SK-N-MC (cell line): ENCODE results near the gene ALDH1L2.

Source experiments
- EZH2 ChIP-seq: fragments of 200-600 bp; sonication (generic); IDR thresholded peaks from one replicate; pipeline ENCODE4 v1.6.1; 2017; ENCODE audit warnings: antibody characterized with exemption
- FOXP2 ChIP-seq: optimal IDR thresholded peaks from 2 replicates; pipeline ENCODE3; 2011; ENCODE audit warnings: mild to moderate bottlenecking, moderate library complexity; ENCODE audit not compliant: insufficient read depth; ENCODE audit errors: extremely low read length, control extremely low read depth
- POLR2AphosphoS5 ChIP-seq: IDR thresholded peaks from 2 replicates; pipeline ENCODE4 v1.6.1; 2012; ENCODE audit warnings: mild to moderate bottlenecking, low read depth, low read length, borderline replicate concordance

DNA sequence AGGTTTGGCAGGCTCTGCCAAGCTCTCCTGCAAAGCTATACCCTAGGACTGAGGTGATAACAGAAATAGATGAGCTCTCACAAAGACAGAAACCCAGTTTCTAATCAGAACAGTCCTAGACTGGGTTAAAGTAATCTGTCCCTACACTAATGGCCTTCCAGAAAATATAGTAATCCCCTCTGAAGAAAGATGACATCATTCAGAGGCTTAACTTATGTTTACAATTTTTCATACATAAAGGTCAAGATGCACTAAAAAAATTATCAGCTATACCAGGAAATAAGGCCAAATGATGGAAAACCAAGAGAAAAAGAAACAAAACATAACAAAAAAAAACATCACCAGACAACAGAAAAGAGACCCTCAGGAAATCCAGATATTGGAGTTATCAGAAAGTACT is 18.4 kb upstream of the ALDH1L2 start:
- TF ChIP-seq POLR2AphosphoS5, result no peak
- TF ChIP-seq EZH2, result no peak
- no peak for TF ChIP-seq FOXP2
